ENCODE data around the gene SPRN. TPM values are rescaled to one million over a fixed set of nuclear protein-coding genes. Genes with fewer than 3 reads are reported as not detected.

SPRN gene
- total RNA-seq, 1 donor from 2014 or later = not detected

- Mint-ChIP-seq H3K27ac (no peak overlapping the region), H3K36me3 (ENCODE audit: low read depth) (no peaks in the 10 kb centered on the region), H3K9me3 (no peaks in the 10 kb centered on the region), H3K4me3 (no peak overlapping the region), H3K4me1 (ENCODE audit: low read depth) (no peaks in the 10 kb centered on the region), H3K27me3 (ENCODE audit: insufficient read depth) (no peaks in the 10 kb centered on the region)
- no peak for DNase-seq (ENCODE audit: low spot score)
- intact Hi-C loops (cut with micrococcal nuclease) = no loop called here
These were observed 36.6 kb upstream of the SPRN start for GRCh38 chr10:133461027-133461426.

- intact Hi-C loops (cut with micrococcal nuclease) = no loop called here
- DNase-seq (ENCODE audit: low spot score) = no peak
- Mint-ChIP-seq H3K4me1 (ENCODE audit: low read depth) (no peaks in the 10 kb centered on the region), H3K9me3 (no peaks in the 10 kb centered on the region), H3K27me3 (ENCODE audit: insufficient read depth) (no peaks in the 10 kb centered on the region), H3K36me3 (ENCODE audit: low read depth) (no peaks in the 10 kb centered on the region), H3K27ac (no peak overlapping the region), H3K4me3 (no peak overlapping the region)
These were observed 35.9 kb upstream of the SPRN start for GRCh38 chr10:133460208-133460769.

GRCh38 chr10:133459454-133460207 is 35.2 kb upstream of the SPRN start:
- no peaks in the 10 kb centered on the region for H3K27me3 Mint-ChIP-seq (ENCODE audit: insufficient read depth)
- no peak overlapping the region for H3K4me3 Mint-ChIP-seq
- H3K9me3 Mint-ChIP-seq = no peaks in the 10 kb centered on the region
- intact Hi-C loops (cut with micrococcal nuclease) = no loop called here
- H3K27ac Mint-ChIP-seq = no peak overlapping the region
- H3K36me3 Mint-ChIP-seq (ENCODE audit: low read depth) = no peaks in the 10 kb centered on the region
- H3K4me1 Mint-ChIP-seq (ENCODE audit: low read depth) = no peaks in the 10 kb centered on the region
- DNase-seq (ENCODE audit: low spot score) = no peak

DNA sequence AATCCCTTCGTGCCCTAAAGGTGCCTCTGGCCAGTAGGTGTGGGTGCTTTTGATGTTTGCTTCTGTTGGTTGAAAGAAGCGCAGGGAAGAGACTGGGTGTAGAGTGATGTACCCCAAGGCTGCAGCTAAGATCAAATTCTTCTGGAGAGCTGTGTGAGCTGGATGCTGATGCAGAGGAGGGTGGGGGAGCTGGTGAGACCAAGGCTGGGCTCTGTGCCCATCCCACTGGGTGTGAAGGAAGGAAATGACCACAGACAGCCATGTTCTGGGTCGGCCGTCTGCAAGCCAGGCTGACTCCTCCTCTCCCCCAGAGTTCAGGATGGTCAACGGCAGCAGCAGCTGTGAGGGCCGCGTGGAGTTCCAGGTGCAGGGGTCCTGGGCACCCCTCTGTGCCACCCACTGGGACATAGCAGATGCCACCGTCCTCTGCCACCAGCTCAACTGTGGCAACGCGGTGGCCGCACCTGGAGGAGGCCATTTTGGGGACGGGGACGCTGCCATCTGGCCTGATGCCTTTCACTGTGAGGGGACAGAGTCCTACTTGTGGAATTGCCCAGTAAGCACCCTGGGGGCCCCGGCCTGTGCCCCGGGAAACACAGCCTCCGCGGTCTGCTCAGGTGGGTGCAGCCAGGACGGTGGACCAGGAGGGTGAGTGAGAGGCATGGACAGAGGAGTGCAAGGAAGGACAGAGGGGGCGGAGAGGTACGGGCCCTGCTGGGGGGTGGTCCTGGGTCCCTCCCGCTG is 34.5 kb upstream of the SPRN start:
- intact Hi-C loops (cut with micrococcal nuclease) = no loop called here
- Mint-ChIP-seq H3K27me3 (ENCODE audit: insufficient read depth) (no peaks in the 10 kb centered on the region), H3K4me1 (ENCODE audit: low read depth) (no peaks in the 10 kb centered on the region), H3K9me3 (no peaks in the 10 kb centered on the region), H3K27ac (no peak overlapping the region), H3K36me3 (ENCODE audit: low read depth) (no peaks in the 10 kb centered on the region), H3K4me3 (no peak overlapping the region)
- DNase-seq (ENCODE audit: low spot score) = no peak

GRCh38 chr10:133458021-133458709 is 33.7 kb upstream of the SPRN start:
- Mint-ChIP-seq H3K9me3 (no peaks in the 10 kb centered on the region), H3K4me3 (no peak overlapping the region), H3K27ac (no peak overlapping the region), H3K27me3 (ENCODE audit: insufficient read depth) (no peaks in the 10 kb centered on the region), H3K4me1 (ENCODE audit: low read depth) (no peaks in the 10 kb centered on the region), H3K36me3 (ENCODE audit: low read depth) (no peaks in the 10 kb centered on the region)
- no peak for DNase-seq (ENCODE audit: low spot score)
- intact Hi-C loops (cut with micrococcal nuclease) = no loop called here

DNA sequence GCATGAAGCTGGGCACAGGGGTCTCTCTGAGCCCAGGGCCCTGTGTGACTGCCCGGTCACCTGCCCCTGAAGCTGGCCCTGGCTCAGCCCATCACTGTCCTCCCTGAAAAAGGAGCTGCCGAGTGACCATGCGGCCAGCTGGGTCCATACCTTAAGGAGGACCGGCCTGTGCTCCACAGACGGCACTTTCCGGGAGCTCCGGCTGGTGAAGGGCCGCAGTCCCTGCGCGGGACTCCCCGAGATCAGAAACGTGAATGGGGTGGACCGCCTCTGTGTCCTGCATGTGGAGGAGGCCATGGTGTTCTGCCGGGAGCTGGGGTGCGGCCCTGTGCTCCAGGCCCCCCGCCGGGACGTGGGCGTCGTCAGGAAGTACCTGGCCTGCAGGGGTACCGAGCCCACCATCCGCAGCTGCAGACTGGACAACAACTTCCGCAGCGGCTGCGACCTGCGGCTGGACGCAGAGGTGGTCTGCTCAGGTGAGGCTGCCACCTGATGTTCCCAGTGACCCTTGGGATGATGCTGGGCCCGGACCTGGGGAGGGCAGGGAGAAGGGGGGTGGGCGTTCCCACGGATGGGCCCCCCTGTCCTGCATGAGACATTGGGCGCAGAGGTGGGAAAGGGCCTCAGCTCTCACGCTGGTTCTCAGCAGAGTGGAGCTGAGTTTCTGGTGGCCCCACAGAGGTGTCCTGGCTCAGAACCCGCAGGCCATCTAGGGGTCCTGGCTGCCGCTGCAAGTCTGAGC is 32.8 kb upstream of the SPRN start:
- H3K4me1 Mint-ChIP-seq (ENCODE audit: low read depth) = no peaks in the 10 kb centered on the region
- no peak overlapping the region for H3K27ac Mint-ChIP-seq
- intact Hi-C loops (cut with micrococcal nuclease) = no loop called here
- no peaks in the 10 kb centered on the region for H3K9me3 Mint-ChIP-seq
- DNase-seq (ENCODE audit: low spot score) = no peak
- no peaks in the 10 kb centered on the region for H3K27me3 Mint-ChIP-seq (ENCODE audit: insufficient read depth)
- H3K36me3 Mint-ChIP-seq (ENCODE audit: low read depth) = no peaks in the 10 kb centered on the region
- no peak overlapping the region for H3K4me3 Mint-ChIP-seq

DNA sequence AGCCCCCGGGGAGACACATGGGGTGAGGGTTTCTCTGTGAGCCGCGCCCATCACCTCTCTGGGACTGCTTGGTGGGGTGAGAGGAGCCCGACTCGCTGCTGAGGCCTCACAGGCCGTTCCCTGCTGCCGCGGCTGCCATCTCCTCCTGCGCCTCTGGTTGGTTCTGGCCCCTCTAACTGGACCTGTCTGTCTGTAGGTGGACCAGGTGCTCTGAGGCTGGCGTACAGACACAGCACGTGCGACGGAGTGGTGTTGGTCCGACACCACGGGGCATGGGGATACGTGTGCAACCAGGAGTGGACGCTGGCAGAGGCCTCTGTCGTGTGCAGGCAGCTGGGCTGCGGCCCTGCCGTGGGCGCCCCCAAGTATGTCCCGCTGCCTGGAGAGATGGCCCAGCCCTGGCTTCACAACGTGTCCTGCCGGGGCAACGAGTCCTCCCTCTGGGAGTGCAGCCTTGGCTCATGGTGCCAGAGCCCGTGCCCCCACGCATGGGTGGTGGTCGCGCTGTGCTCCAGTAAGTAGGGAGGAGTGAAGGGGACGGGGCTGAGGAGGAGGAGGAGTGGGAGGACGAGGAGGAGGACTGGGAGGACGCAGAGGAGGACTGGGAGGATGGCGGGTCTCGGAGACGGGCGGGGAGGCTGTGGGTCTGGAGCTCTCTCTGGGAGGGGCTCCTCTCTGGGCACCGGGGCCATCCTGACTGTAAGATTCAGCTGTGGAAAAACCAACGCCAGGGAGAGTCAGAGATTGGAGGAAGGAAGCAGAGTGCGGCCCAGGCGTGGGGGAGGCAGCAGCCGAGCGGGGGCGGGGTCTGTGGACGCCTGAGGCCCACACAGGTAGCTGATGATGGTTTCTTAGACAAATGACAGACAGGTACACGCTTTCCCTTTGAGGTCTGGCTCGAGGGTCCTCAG is 31.9 kb upstream of the SPRN start:
- Mint-ChIP-seq H3K4me1 (ENCODE audit: low read depth) (no peaks in the 10 kb centered on the region), H3K4me3 (no peak overlapping the region)
- DNase-seq (ENCODE audit: low spot score) = no peak

GRCh38 chr10:133455611-133456031 is 31.2 kb upstream of the SPRN start:
- Mint-ChIP-seq H3K9me3 (no peaks in the 10 kb centered on the region), H3K4me3 (no peak overlapping the region), H3K36me3 (ENCODE audit: low read depth) (no peaks in the 10 kb centered on the region), H3K27me3 (ENCODE audit: insufficient read depth) (no peaks in the 10 kb centered on the region), H3K4me1 (ENCODE audit: low read depth) (no peaks in the 10 kb centered on the region), H3K27ac (no peak overlapping the region)
- DNase-seq (ENCODE audit: low spot score) = no peak
- intact Hi-C loops (cut with micrococcal nuclease) = no loop called here

More for the DNA sequence above, 31.9 kb upstream of the SPRN start:
- Mint-ChIP-seq H3K27me3 (ENCODE audit: insufficient read depth) (no peaks in the 10 kb centered on the region), H3K27ac (no peak overlapping the region), H3K36me3 (ENCODE audit: low read depth) (no peaks in the 10 kb centered on the region), H3K9me3 (no peaks in the 10 kb centered on the region)
- intact Hi-C loops (cut with micrococcal nuclease) = no loop called here

- Mint-ChIP-seq H3K36me3 (ENCODE audit: low read depth) (no peaks in the 10 kb centered on the region), H3K4me3 (no peak overlapping the region), H3K9me3 (no peaks in the 10 kb centered on the region), H3K4me1 (ENCODE audit: low read depth) (no peaks in the 10 kb centered on the region), H3K27me3 (ENCODE audit: insufficient read depth) (no peaks in the 10 kb centered on the region), H3K27ac (no peak overlapping the region)
- DNase-seq (ENCODE audit: low spot score) = no peak
- intact Hi-C loops (cut with micrococcal nuclease) = no loop called here
These were observed 30.8 kb upstream of the SPRN start for GRCh38 chr10:133455196-133455595.

- H3K4me3 Mint-ChIP-seq = no peak overlapping the region
These were observed 29.9 kb upstream of the SPRN start for GRCh38 chr10:133454204-133454893.

DNA sequence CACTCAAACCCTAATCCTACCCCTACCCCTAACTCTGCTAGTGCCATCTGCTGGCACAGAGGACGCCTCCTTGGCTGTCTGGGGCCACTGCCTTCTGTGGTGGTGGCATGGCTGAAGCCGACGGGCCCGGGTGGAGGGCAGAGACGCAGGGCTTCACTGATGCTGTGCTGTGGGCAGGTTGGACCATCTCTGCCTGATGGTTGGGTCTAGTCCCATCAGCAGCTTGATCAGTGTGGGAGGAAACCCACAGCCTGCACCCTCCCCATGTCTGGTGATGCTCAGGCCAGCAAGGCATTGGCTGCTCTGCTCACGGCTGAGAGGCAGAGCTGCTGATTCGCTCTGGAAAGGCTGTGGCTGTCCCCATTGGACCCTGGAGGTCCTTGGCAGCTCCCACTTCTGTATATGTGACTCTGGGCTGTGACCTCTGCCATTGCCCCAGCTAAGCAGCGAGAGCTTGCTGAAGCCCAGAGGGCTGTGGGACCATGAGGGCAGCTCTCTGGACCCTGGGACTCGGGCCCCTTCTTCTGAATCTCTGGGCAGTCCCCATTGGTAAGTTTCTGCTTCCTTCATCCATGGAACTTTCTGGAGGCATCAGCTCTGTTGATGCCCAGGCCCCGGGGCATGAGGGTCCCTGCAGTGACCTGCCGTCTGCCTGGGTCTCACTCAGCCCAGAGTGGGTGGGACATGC is 29.2 kb upstream of the SPRN start, which contains the start of gene SCART1:
Gene SCART1, plus strand, starts transcription at position 430 of the 688 bp plus-strand sequence. Its CDS starts 53 bp downstream, at position 483.
- H3K4me3 Mint-ChIP-seq = no peak within 1 kb of the TSS
- DNase-seq (ENCODE audit: low spot score) = no peak
- H3K27me3 Mint-ChIP-seq (ENCODE audit: insufficient read depth) = no peaks in the 10 kb centered on the region
- no peaks in the 10 kb centered on the region for H3K4me1 Mint-ChIP-seq (ENCODE audit: low read depth)
- peaks cover 9% of the 10 kb centered on the region for H3K9me3 Mint-ChIP-seq
- intact Hi-C loops (cut with micrococcal nuclease) = no loop called here
- H3K36me3 Mint-ChIP-seq (ENCODE audit: low read depth) = no peaks in the 10 kb centered on the region
- H3K27ac Mint-ChIP-seq = no peak within 1 kb of the TSS

More at GRCh38 chr10:133454204-133454893, 29.9 kb upstream of the SPRN start:
- Mint-ChIP-seq H3K9me3 (peaks cover 2% of the 10 kb centered on the region), H3K27ac (no peak overlapping the region), H3K4me1 (ENCODE audit: low read depth) (no peaks in the 10 kb centered on the region), H3K36me3 (ENCODE audit: low read depth) (no peaks in the 10 kb centered on the region), H3K27me3 (ENCODE audit: insufficient read depth) (no peaks in the 10 kb centered on the region)
- DNase-seq (ENCODE audit: low spot score) = no peak
- intact Hi-C loops (cut with micrococcal nuclease) = no loop called here

Measured in activated T-helper 1 cell treated with anti-CD3 and anti-CD28 coated beads, Interleukin-12 subunit alpha, Interleukin-12 subunit beta, Interleukin-2, Interleukin-4 antibody, amounts not matched to agents 30 ng/mL and 10 ng/mL and 1 ng/mL, durations not matched to agents 14 hours and 24 hours and 36 hours (primary cell).